T47D (cell line): ENCODE data around the gene PSMC2.

ENCODE experiments used
- DNase-seq, 2 experiments: peaks; one replicate each; pipeline versions ENCODE4 v3.0.0 to v3.0.0-alpha.2; 2011 to 2012; ENCODE audit warnings: low read depth in 1 of 2, low spot score in 1 of 2
- JUND ChIP-seq: IDR thresholded peaks from 2 replicates; pipeline ENCODE4 v1.6.1; 2012; ENCODE audit warnings: low read depth
- in situ Hi-C: cut with HindIII; loops from 2 replicates; pipeline ENCODE4 v1.10.0; 2016; ENCODE audit warnings: low sequenced_read_pairs, low pct_unique_long_range_greater_than_20kb

PSMC2 gene

GRCh38 chr7:103343758-103344452 is 3.5 kb upstream of the PSMC2 start:
- in situ Hi-C loops = no loop called here
- peak in 1 of 2 experiments; percentile 11 for DNase-seq
- no peak for TF ChIP-seq JUND

GRCh38 chr7:103344453-103345149 is 2.8 kb upstream of the PSMC2 start, which contains the start of gene DNAJC2:
TSS of gene DNAJC2 (minus strand) at chr7:103344767. CDS start at chr7:103344622, 145 bp downstream.
- no peak for TF ChIP-seq JUND
- peak; percentile 77 to 92 for DNase-seq
- in situ Hi-C loops = no loop called here

GRCh38 chr7:103346396-103346795 is 1.0 kb upstream of the PSMC2 start:
- in situ Hi-C loops = no loop called here
- no peak for DNase-seq
- TF ChIP-seq JUND = no peak

- no peak for DNase-seq
- in situ Hi-C loops = no loop called here
- no peak for TF ChIP-seq JUND
These were observed 1.0 kb downstream of the PSMC2 start for GRCh38 chr7:103348452-103348851.

GRCh38 chr7:103348959-103349358 is 1.5 kb downstream of the PSMC2 start:
- in situ Hi-C loops = no loop called here
- no peak for DNase-seq
- no peak for TF ChIP-seq JUND

- in situ Hi-C loops = no loop called here
- no peak for DNase-seq
- no peak for TF ChIP-seq JUND
These were observed 2.4 kb downstream of the PSMC2 start for GRCh38 chr7:103349805-103350204.

GRCh38 chr7:103369432-103369831 is 22.0 kb downstream of the PSMC2 start:
- in situ Hi-C loops = no loop called here
- no peak for DNase-seq
- TF ChIP-seq JUND = no peak

- no peak for TF ChIP-seq JUND
- in situ Hi-C loops = no loop called here
- DNase-seq = no peak
These were observed 26.6 kb downstream of the PSMC2 start for GRCh38 chr7:103373866-103374643.

- TF ChIP-seq JUND = no peak
- in situ Hi-C loops = no loop called here
- no peak for DNase-seq
These were observed 32.0 kb downstream of the PSMC2 start for GRCh38 chr7:103379270-103379975.

GRCh38 chr7:103380395-103381191 is 33.1 kb downstream of the PSMC2 start:
- DNase-seq = no peak
- TF ChIP-seq JUND = no peak
- in situ Hi-C loops = no loop called here

- DNase-seq = no peak
- no peak for TF ChIP-seq JUND
- in situ Hi-C loops = no loop called here
These were observed 34.0 kb downstream of the PSMC2 start for GRCh38 chr7:103381280-103382031.

GRCh38 chr7:103382032-103382402 is 34.6 kb downstream of the PSMC2 start:
- no peak for TF ChIP-seq JUND
- in situ Hi-C loops = no loop called here
- no peak for DNase-seq
